A673 (cell line): ENCODE data around the gene C1QTNF8. TPM values are rescaled to one million over a fixed set of nuclear protein-coding genes. Genes with fewer than 3 reads are reported as not detected.

Source experiments
- BruUV-seq: library from RNA; stranded (reverse); fragments of 400-500 nt; replicated peaks from 2 replicates; lab custom pipeline; 2021; lab: Mats Ljungman, UMichigan
- CTCF ChIA-PET: fragments of 300-600 bp; sonication (Branson Sonifier 250); formaldehyde crosslinking; loops from one replicate; lab custom pipeline; 2022; ENCODE audit warnings: antibody characterized with exemption; lab: Charles Lee
- POLR2A ChIA-PET: fragments of 300-600 bp; sonication (Branson Sonifier 250); formaldehyde crosslinking; loops from one replicate; lab custom pipeline; 2022; ENCODE audit warnings: antibody characterized with exemption; ENCODE audit not compliant: low non-redundant PET; lab: Charles Lee
- DNase-seq: peaks from one replicate; pipeline ENCODE4 v3.0.0-alpha.2; 2015; ENCODE audit warnings: low spot score
- H3K27ac ChIP-seq: fragments of 200-600 bp; sonication (generic); 2 replicates; pipeline ENCODE4 v1.5.1; 2016; ENCODE audit warnings: mixed run types, low read depth, mild to moderate bottlenecking, mixed read lengths, antibody characterized with exemption, low read length; ENCODE audit not compliant: poor library complexity, severe bottlenecking
- H3K27me3 ChIP-seq: fragments of 200-600 bp; sonication (generic); replicated peaks from 2 replicates; pipeline ENCODE4 v1.6.1; 2017; ENCODE audit warnings: mixed run types, low read depth, mild to moderate bottlenecking, mixed read lengths, antibody characterized with exemption, low read length; ENCODE audit not compliant: insufficient read depth, poor library complexity
- H3K36me3 ChIP-seq: fragments of 200-600 bp; sonication (generic); 2 replicates; pipeline ENCODE4 v1.6.1; 2016; ENCODE audit warnings: mixed run types, mild to moderate bottlenecking, mixed read lengths, antibody characterized with exemption, low read length; ENCODE audit not compliant: insufficient read depth, poor library complexity, severe bottlenecking
- H3K4me1 ChIP-seq: fragments of 200-600 bp; sonication (generic); 2 replicates; pipeline ENCODE4 v1.6.1; 2017; ENCODE audit warnings: mixed run types, mild to moderate bottlenecking, mixed read lengths, antibody characterized with exemption, low read length; ENCODE audit not compliant: insufficient read depth, poor library complexity, severe bottlenecking
- H3K4me3 ChIP-seq: fragments of 200-600 bp; sonication (generic); 2 replicates; pipeline ENCODE4 v1.5.1; 2016; ENCODE audit warnings: low read depth, mixed run types, mild to moderate bottlenecking, mixed read lengths, low read length; ENCODE audit not compliant: poor library complexity, severe bottlenecking
- H3K9me3 ChIP-seq: fragments of 200-600 bp; sonication (generic); 2 replicates; pipeline ENCODE4 v1.6.1; 2016; ENCODE audit warnings: mixed run types, low read depth, mild to moderate bottlenecking, mixed read lengths, antibody characterized with exemption, low read length; ENCODE audit not compliant: poor library complexity, severe bottlenecking
- EZH2 ChIP-seq: fragments of 200-600 bp; sonication (generic); IDR thresholded peaks from 2 replicates; pipeline ENCODE4 v1.6.1; 2017; ENCODE audit warnings: borderline replicate concordance, low read depth, mild to moderate bottlenecking, mixed read lengths, antibody characterized with exemption, low read length; ENCODE audit not compliant: poor library complexity, severe bottlenecking
- intact Hi-C: fragments of 100-400 bp; cut with micrococcal nuclease; formaldehyde crosslinking; loops from one replicate; pipeline ENCODE4 v1.10.0; 2022; ENCODE audit not compliant: unreplicated experiment
- total RNA-seq: library from RNA; stranded (reverse); gene quantifications from 2 replicates; pipeline ENCODE4 v1.2.3, GENCODE V29; 2021
- TF ChIP-seq, protein P1 (sequence below): fragments of 300-800, 200-600 bp; sonication (generic); conservative IDR thresholded peaks from 2 replicates; pipeline ENCODE4 v1.5.1; 2017; ENCODE audit warnings: low read depth, mild to moderate bottlenecking, antibody characterized with exemption, low read length, moderate library complexity, mixed read lengths

The C1QTNF8 gene
- total RNA-seq, 1 experiment from 2014 or later: not detected

DNA sequence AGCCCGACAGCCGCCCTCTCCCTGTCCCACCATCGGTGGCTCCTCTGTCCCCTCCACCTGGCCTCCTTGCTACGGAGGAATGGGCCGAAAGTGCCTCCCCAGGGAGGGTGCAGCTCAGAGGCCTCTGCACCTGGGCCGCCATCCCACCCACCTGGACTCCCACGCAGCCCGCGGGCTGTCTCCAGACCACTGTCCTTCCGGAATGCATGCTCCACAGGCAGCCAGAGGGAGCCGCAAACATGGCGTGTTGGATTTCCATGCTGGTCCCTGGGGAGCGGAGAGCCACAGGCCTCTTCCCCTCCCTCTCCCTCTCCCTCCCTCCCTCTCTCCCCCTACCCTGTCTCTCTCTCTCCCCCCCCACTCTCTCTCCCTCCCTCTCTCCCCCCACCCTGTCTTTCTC lies 20.5 kb downstream of the C1QTNF8 start:
- peak; percentile 60 for DNase-seq
- CTCF ChIA-PET: no interaction called here
- Histone ChIP-seq H3K9me3 (no peaks in the 10 kb centered on the region), H3K4me1 (no peaks in the 10 kb centered on the region), H3K27me3 (peaks cover 49% of the 10 kb centered on the region), H3K27ac (no peak overlapping the region), H3K36me3 (no peaks in the 10 kb centered on the region), H3K4me3 (no peak overlapping the region)
- POLR2A ChIA-PET: no interaction called here
- no TSS peak for BruUV-seq
- intact Hi-C loops: no loop called here
- TF ChIP-seq EZH2: no peak
- TF ChIP-seq, protein P1, sequence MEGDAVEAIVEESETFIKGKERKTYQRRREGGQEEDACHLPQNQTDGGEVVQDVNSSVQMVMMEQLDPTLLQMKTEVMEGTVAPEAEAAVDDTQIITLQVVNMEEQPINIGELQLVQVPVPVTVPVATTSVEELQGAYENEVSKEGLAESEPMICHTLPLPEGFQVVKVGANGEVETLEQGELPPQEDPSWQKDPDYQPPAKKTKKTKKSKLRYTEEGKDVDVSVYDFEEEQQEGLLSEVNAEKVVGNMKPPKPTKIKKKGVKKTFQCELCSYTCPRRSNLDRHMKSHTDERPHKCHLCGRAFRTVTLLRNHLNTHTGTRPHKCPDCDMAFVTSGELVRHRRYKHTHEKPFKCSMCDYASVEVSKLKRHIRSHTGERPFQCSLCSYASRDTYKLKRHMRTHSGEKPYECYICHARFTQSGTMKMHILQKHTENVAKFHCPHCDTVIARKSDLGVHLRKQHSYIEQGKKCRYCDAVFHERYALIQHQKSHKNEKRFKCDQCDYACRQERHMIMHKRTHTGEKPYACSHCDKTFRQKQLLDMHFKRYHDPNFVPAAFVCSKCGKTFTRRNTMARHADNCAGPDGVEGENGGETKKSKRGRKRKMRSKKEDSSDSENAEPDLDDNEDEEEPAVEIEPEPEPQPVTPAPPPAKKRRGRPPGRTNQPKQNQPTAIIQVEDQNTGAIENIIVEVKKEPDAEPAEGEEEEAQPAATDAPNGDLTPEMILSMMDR: no peak

DNA sequence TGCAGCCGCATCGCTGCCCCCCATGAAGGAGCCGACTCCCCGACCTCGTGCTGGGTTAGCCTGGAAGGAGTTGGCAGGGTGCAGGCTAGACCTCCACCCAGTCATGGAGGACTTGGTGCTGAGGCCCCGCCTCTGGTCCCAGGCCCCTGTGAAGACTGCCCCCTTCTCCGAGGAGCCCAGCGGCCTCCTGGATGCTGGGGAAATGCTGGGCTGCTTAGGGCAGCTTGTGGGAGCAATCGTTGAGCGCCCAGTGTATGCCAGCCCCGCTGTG lies 21.7 kb downstream of the C1QTNF8 start:
- intact Hi-C loops: no loop called here
- Histone ChIP-seq H3K27ac (no peak overlapping the region), H3K27me3 (peaks cover 58% of the 10 kb centered on the region), H3K4me3 (no peak overlapping the region), H3K9me3 (no peaks in the 10 kb centered on the region), H3K4me1 (no peaks in the 10 kb centered on the region), H3K36me3 (no peaks in the 10 kb centered on the region)
- ChIA-PET POLR2A (no interaction called here), CTCF (no interaction called here)
- no peak for DNase-seq
- TF ChIP-seq EZH2: no peak
- TF ChIP-seq, protein P1: no peak
- BruUV-seq: no TSS peak

DNA sequence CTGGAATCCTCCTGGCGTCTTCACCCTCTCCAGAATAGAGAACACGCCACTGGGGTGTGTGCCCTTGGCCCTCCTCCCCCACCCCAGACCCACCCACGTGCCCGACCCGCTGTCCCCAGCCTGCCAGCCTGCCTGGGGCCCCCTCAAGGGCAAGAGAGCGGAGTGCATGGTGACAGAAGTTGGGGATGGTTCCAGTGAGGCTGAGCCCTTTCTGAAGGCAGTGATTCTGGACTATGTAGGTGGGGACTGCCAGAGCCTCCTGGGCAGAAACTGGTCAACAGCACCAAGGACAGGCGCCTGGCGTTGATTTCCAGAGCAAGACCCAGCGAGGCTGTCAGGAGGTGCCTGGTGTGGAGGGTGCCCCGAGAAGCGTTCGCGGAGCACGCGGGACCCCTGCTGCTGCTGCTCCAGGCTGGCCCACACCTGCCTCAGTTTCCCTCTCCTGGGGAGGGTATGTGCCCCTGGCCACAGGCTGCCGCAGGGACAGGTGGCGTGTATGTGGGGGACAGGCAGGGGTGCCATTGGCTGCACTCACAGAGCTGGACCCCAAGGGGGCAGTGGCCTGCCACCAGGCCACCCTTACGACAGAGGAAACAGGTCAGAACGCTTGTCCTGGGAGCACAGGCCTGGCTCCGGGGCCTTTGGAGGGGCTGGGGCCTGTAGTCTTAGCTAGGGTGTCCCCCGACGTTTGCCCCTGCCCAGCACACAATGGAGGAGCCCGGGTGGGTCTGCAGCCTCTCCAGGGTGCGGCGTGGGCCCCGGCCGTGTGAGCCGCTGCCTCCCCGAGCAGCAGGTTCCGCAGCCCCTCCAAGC lies 22.3 kb downstream of the C1QTNF8 start:
- POLR2A ChIA-PET: no interaction called here
- intact Hi-C loops: no loop called here
- Histone ChIP-seq H3K36me3 (no peaks in the 10 kb centered on the region), H3K27ac (no peak overlapping the region), H3K4me3 (no peak overlapping the region), H3K9me3 (no peaks in the 10 kb centered on the region), H3K27me3 (peaks cover 64% of the 10 kb centered on the region), H3K4me1 (no peaks in the 10 kb centered on the region)
- TF ChIP-seq EZH2: no peak
- TF ChIP-seq, protein P1: no peak
- CTCF ChIA-PET: no interaction called here
- no TSS peak for BruUV-seq
- DNase-seq: no peak
